ENCODE results near the gene CCDC126. TPM values are rescaled to one million over a fixed set of nuclear protein-coding genes. Genes with fewer than 3 reads are reported as not detected.

Gene CCDC126
- total RNA-seq, 2 donors from 2014 or later = 8.4 to 21.4 TPM

GRCh38 chr7:23615331-23615730 is 18.1 kb downstream of the CCDC126 start:
- H3K9me3 ChIP-seq = no peaks in the 10 kb centered on the region
- no peak overlapping the region for H3K27ac ChIP-seq
- no peak for TF ChIP-seq POLR2A (IDR thresholded peaks at IDR 0.05)
- TF ChIP-seq CTCF (IDR thresholded peaks at IDR 0.05) = no peak
- TF ChIP-seq POLR2AphosphoS5 (IDR thresholded peaks at IDR 0.05) = no peak
- H3K4me1 ChIP-seq (replicated peaks) = no peaks in the 10 kb centered on the region
- H3K27me3 ChIP-seq (replicated peaks; ENCODE audit: insufficient read depth) = no peaks in the 10 kb centered on the region
- H3K36me3 ChIP-seq = no peaks in the 10 kb centered on the region
- DNase-seq (ENCODE audit: low spot score) = no peak
- intact Hi-C loops (cut with DNase I) = no loop called here
- H3K4me3 ChIP-seq = no peak overlapping the region

- Histone ChIP-seq H3K36me3 (no peaks in the 10 kb centered on the region), H3K27me3 (replicated peaks; ENCODE audit: insufficient read depth) (no peaks in the 10 kb centered on the region), H3K4me3 (no peak overlapping the region), H3K4me1 (replicated peaks) (no peaks in the 10 kb centered on the region), H3K27ac (no peak overlapping the region), H3K9me3 (no peaks in the 10 kb centered on the region)
- intact Hi-C loops (cut with DNase I) = no loop called here
- TF ChIP-seq POLR2AphosphoS5 (IDR thresholded peaks at IDR 0.05) (no peak), CTCF (IDR thresholded peaks at IDR 0.05) (no peak)
- 97% methylated on average over 2 of the region's 2 CpGs for WGBS
- DNase-seq (ENCODE audit: low spot score) = no peak
Observed at GRCh38 chr7:23616593-23616992, 19.4 kb downstream of the CCDC126 start.

DNA sequence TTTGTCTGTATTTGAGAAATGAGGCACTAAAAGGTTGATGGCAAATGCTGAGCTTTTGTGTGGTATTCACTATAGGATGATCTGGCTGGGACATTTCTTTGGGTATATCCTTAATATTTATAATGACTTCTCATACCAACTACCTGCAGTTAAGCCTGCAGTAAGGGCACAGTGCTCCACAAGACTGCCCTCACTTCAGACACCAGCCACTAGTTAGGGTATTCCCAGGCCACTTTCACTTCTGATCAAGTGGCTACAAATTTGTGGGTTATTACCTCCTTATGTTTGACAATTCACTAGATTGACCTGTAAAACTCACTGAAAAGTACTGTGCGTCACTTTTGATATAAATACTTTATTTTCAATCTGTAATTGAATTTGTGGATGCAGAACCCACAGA is 20.3 kb downstream of the CCDC126 start:
- no peaks in the 10 kb centered on the region for H3K9me3 ChIP-seq
- 97% methylated on average over 1 of the region's 1 CpG for WGBS
- DNase-seq (ENCODE audit: low spot score) = no peak
- no peaks in the 10 kb centered on the region for H3K36me3 ChIP-seq
- H3K4me3 ChIP-seq = no peak overlapping the region
- no peak for TF ChIP-seq POLR2AphosphoS5 (IDR thresholded peaks at IDR 0.05)
- no peak for TF ChIP-seq POLR2A (IDR thresholded peaks at IDR 0.05)
- TF ChIP-seq CTCF (IDR thresholded peaks at IDR 0.05) = no peak
- no peaks in the 10 kb centered on the region for H3K27me3 ChIP-seq (replicated peaks; ENCODE audit: insufficient read depth)
- intact Hi-C loops (cut with DNase I) = no loop called here
- H3K27ac ChIP-seq = no peak overlapping the region
- no peaks in the 10 kb centered on the region for H3K4me1 ChIP-seq (replicated peaks)

DNA sequence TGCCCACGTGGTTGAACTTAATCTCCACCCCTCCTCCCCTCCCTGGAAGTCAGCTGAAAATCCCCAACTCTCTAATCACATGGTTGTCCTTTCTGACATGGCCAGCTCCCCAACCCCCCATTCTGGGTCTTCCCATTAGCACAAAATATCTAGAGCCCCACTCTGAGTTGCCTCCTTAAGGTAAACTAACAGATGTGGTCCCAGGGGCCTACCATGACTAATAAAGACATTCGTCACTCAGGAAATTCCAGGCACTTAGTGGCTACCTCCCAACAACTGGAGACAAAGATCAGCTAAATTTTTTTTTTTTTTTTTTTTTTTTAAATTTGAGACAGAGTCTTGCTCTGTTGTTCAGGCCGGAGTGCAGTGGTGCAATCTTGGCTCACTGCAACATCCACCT is 21.1 kb downstream of the CCDC126 start:
- DNase-seq (ENCODE audit: low spot score) = no peak
- 96% methylated on average over 3 of the region's 3 CpGs for WGBS
- H3K4me3 ChIP-seq = no peak overlapping the region
- no peaks in the 10 kb centered on the region for H3K9me3 ChIP-seq
- no peaks in the 10 kb centered on the region for H3K36me3 ChIP-seq
- no peaks in the 10 kb centered on the region for H3K27me3 ChIP-seq (replicated peaks; ENCODE audit: insufficient read depth)
- H3K4me1 ChIP-seq (replicated peaks) = no peaks in the 10 kb centered on the region
- H3K27ac ChIP-seq = no peak overlapping the region
- TF ChIP-seq POLR2AphosphoS5 (IDR thresholded peaks at IDR 0.05) = no peak
- no peak for TF ChIP-seq POLR2A (IDR thresholded peaks at IDR 0.05)
- no peak for TF ChIP-seq CTCF (IDR thresholded peaks at IDR 0.05)
- intact Hi-C loops (cut with DNase I) = no loop called here

GRCh38 chr7:23619141-23619540 is 22.0 kb downstream of the CCDC126 start:
- Histone ChIP-seq H3K36me3 (no peaks in the 10 kb centered on the region), H3K4me3 (no peak overlapping the region), H3K9me3 (no peaks in the 10 kb centered on the region), H3K4me1 (replicated peaks) (no peaks in the 10 kb centered on the region), H3K27ac (no peak overlapping the region), H3K27me3 (replicated peaks; ENCODE audit: insufficient read depth) (no peaks in the 10 kb centered on the region)
- intact Hi-C loops (cut with DNase I) = no loop called here
- WGBS = over 99% methylated on average over 4 of the region's 4 CpGs
- no peak for DNase-seq (ENCODE audit: low spot score)
- TF ChIP-seq POLR2AphosphoS5 (IDR thresholded peaks at IDR 0.05) = no peak

Measured in prostate gland (tissue), 2 donors.